Inferior parietal cortex (tissue), 1 donor: Measurements from ENCODE around the gene TOPAZ1.
"Not testable (repeated sequence)": the region's sequence is repeated elsewhere in the genome, so short reads cannot be mapped to it uniquely, and the experiment has no call there.

Source experiments
- DNase-seq: peaks from one replicate; pipeline ENCODE4 v3.0.0-alpha.2; 2016; ENCODE audit errors: extremely low spot score

Gene TOPAZ1

DNA sequence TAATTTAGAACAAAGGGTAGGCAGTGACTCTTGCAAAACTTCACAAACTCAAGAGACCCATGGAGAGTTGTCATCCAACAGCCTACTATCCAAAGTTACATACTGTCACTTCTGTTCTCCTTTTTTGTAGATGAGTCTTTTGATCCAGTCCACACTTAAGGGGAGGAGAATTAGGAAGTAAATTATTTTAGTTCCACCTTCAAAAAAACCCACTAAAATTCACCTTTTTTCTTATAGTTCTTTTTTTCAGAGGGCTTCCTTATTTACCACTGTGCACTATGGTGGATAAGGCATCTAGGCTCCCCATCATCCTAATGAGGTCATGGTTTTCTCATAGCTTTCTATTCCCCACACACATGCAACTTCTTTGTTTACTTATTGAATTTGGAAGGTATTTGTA, 88.3 kb downstream of the TOPAZ1 start:
- DNase-seq = no peak

DNA sequence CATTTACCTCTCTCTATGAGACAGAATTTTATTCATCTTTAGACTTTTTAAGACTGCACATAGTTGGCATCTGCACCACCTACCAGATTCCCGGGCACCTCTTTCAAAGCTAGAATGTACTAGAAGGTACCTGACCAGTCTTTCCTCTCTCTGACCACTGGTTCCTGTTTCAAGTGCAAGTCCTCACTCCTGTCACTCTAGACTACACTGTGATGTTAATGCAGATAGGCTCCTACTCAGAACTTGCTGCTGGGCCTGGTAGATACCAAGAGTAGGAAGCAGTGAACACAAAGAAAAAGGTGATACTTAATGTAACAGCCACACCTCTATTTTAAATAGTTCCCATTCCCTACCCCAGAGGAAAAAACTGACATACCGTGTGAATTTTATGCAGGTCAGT, 88.8 kb downstream of the TOPAZ1 start:
- no peak for DNase-seq

- no peak for DNase-seq
Measured at GRCh38 chr3:44334326-44334725, 92.6 kb downstream of the TOPAZ1 start.

GRCh38 chr3:44337248-44337785, 95.6 kb downstream of the TOPAZ1 start:
- DNase-seq = no peak

- peak; percentile 94 for DNase-seq
Measured at GRCh38 chr3:44338010-44338827, 96.5 kb downstream of the TOPAZ1 start, which contains the start of gene TCAIM. Gene TCAIM (plus strand): TSS chr3:44338766. CDS start chr3:44354783, 16,017 bp downstream.

DNA sequence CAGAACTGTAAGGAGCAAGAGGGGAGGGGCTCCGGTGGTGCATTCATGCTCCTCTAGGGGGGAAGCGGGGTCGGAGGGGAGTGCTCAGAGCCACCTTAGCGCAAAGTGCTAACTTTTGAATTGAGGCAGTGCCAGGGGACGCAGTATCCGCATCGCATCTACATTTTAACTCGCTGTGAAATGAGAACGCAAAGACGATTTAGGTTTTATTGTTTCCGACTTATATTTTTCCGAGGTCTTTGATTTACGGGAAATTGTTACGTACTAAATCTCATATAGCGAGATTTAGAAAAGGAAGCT, 97.1 kb downstream of the TOPAZ1 start:
- no peak for DNase-seq

- no peak for DNase-seq
Measured at GRCh38 chr3:44339181-44340057, 97.7 kb downstream of the TOPAZ1 start.

DNA sequence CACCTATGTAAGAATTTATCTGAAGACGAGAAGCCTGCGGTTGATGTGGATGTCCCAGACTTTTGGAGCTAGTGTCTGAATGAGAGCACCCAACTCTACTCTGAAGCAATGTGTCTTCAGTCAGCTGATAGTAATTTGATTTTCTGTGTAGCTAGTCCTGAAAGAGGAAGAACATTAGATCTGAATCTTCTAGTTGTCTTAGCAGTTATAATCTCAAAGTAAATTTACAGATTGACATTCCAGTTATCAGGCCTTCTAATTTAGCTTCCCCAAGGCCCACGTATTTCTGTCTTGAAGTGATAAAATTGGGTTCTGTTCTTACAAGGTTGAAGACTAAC, 98.3 kb downstream of the TOPAZ1 start:
- no peak for DNase-seq

DNA sequence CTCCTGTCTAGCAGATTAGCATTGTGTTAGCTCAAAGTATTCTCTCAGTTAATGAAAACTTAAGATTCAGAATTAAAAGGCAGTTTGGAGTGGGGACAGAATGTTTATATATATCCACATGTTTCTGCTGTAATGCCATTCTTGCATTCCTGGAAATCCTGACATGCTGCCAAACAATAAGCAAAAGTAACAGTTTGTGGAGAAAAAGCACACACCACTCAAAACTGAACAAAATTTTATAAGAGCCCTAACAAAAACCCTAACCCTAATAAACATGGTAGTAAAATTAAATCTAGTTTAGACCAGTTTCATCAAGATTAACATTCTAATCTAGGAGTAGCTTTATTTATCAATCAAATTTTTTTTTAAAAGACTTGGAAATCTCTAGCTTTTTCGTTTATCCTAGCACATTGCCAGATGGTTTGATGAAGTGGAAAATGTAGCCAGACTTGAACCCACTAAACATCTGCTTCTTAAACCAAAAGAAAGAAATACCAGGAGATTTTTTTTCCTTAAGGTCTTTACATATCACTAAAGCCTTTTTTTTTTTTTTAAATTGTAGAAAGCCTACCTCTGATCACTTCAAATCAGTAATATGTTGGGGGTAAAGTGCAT, 100.6 kb downstream of the TOPAZ1 start:
- no peak for DNase-seq

DNA sequence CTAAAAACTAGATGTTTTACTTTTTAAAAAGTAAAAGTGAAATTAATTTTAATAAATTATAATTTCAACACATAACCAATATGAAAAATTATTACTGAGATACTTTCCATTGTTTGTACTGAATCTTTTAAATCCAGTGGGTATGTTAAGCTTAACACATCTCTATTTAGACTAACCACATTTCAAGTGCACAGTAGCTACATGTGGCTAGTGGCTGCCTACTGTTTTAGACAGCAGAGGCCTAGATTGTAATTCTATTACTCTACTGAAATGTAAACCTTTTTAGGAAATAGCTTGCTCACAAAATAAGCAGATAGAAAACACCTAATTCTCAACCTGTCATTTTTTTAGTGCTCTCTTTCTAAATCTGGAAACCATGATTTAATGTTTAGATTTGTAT, 101.7 kb downstream of the TOPAZ1 start:
- DNase-seq = no peak

- not testable (repeated sequence) for DNase-seq
Measured at GRCh38 chr3:44346590-44346989, 104.9 kb downstream of the TOPAZ1 start.

DNA sequence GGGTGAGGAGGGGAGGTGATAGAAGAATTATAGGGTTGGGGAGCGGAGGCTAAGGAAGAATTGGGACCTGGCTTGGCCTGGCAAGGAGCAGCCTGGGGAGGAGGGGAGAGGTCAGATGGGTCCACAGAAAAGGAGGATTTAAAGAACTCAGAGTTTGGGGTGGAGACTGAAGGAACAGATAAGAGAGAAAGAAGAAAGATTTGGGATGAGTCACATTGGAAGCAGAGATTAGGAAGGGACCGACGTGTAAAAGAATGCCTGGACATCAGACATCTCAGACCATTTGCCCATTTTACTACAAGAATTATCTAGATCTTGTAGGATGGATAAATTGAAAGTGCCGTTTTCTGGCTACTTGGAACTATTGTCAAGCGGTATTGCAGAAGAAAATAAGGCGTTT, 107.3 kb downstream of the TOPAZ1 start:
- no peak for DNase-seq

GRCh38 chr3:44353355-44353924, 111.8 kb downstream of the TOPAZ1 start:
- no peak for DNase-seq

DNA sequence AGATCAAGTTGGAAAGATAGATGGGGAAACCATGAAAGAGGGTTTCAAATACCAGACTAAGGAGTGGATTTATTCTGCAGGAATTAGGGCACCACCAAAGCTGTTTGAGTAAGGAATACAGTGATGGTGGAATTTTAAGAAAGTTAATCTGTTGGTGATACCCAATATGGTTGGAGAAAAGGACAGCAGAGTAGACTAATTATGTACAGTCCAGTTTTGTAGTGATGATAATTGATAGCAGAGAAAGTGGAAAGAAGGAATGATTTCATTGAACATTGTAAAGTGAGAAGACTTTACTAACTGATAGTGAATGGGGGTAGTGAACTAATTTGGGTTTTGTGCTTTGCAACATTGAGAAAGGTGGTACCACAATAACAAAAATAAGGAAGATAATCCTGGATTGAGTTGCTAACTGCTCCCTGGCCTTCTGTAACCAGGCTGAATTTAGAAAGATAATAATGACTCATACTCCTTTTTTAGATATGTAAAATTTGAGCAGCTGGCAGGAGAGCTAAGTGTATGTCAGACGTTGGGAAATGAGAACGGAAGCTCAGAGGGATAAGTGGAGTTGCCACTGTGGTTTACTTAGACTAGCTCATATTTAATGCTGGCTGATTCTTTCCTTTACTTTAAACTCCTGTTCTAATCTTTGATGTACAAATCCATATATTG, 113.8 kb downstream of the TOPAZ1 start:
- DNase-seq = peak; percentile 62

DNA sequence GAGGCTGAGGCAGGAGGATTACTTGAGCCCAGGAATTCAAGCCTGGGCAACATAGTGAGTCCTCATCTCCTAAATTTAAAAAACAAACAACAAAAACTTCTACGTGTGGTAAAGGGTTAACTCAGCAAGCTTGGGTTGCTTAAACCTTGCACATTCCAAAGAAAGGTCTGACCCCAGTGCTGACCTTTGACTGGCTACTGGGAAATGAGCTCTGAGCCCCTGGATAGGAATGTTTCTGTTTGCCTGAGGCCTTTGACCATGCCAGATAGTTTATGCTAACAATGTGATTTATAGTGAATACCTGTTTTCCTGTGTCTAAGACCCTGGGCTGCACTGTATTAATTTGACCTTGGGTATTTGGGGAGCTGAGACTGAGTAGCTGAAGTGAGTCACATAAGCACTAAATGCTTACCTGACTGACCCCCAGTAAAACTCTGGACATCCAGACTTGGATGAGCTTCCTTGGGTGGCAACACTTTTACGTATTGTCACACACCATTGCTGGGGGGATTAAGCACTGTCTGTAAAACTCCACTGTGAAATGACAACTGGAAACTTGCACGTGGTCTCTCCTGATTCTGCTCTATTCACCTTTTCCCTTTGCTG, 117.6 kb downstream of the TOPAZ1 start:
- DNase-seq = no peak

DNA sequence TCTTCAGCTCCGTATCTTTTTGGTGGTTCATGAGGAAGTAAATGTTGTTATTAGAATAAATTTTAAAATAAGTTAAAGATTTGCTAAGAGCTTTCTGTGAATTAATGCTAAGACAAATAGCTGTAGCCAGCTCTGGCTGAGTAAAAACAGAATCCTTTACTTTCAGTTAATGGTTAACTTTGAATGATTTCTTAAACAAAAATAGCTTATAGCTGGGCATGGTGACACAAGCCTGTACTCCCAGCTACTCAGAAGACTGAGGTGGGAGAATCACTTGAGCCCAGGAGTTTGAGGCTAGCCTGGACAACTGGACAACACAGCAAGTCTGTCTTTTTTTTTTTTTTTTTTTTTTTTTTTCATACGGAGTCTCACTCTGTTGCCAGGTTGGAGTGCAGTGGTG, 121.9 kb downstream of the TOPAZ1 start:
- DNase-seq = no peak

DNA sequence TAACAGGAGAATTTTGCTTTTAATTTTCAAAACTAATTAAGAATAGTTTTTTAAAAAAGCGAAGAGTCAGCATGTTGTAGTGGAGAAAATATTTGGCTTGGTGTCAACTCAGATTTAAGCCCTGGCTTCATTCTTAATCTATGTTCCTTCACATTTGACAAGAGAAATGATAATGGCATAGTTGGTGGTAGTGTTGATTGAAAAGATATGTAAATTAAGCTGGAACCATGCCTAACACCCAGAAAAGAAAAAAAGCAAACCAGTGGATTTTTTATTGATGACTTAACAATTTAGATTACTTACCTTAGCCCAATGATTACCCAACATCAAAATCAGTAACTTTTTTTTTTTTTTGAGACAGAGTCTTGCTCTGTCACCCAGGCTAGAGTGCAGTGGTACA, 124.3 kb downstream of the TOPAZ1 start:
- no peak for DNase-seq

DNA sequence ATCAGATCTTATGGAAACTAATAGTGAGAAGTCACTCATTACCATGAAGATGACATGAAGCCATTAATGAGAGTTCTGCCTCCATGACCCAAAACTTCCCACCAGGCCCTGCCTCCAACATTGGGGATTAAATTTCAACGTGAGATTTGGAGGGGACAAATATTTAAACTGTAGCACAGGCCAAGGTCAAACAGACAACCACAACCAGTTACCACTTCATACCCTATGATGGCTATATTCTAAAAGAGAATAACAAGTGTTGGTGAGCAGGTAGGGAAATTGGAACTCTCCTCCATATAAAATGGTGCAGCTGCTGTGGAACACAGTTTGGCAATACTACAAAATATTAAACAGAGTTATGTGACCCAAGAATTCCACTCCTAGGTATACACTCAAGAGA, 133.8 kb downstream of the TOPAZ1 start:
- DNase-seq = no peak
